Liver (tissue), 2 donors: ENCODE measurements around the gene SZT2.

Experiments
- CTCF ChIP-seq: fragments of 150-350 bp; IDR thresholded peaks from 2 replicates; pipeline ENCODE4 v1.5.1; 2017; ENCODE audit warnings: improper control_type of control experiment, low read depth, low read length; ENCODE audit not compliant: missing input control
- TF ChIP-seq, protein P1 (sequence below): IDR thresholded peaks from 2 replicates; pipeline ENCODE4 v1.6.1; 2016; ENCODE audit warnings: antibody characterized with exemption
- donor health status: healthy.

GRCh38 chr1:43367904-43368645, 21.6 kb upstream of the SZT2 start, which contains the start of gene ELOVL1:
- TF ChIP-seq CTCF = no peak
- TF ChIP-seq, protein P1, sequence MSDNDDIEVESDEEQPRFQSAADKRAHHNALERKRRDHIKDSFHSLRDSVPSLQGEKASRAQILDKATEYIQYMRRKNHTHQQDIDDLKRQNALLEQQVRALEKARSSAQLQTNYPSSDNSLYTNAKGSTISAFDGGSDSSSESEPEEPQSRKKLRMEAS = no peak
